ENCODE measurements around the gene URB2.

DNA sequence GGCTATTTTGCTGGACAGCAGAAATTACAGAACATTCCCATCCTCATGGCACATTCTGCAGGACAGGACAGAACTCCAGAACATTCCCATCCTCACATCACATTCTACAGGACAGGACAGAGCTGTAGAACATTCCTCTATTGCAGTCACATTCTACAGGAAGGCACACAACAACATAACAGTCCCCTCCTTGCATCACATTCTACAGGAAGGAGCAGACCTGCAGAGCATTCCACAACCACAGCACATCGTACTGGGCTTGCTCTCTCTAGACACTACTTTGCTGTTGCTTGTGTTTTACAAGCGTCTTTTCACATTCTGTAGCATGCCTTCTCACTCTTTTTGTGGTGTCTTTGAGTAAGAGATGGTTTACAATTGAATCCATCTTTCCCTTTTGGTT lies 40.7 kb upstream of the URB2 start:
- TF ChIP-seq, protein P1, sequence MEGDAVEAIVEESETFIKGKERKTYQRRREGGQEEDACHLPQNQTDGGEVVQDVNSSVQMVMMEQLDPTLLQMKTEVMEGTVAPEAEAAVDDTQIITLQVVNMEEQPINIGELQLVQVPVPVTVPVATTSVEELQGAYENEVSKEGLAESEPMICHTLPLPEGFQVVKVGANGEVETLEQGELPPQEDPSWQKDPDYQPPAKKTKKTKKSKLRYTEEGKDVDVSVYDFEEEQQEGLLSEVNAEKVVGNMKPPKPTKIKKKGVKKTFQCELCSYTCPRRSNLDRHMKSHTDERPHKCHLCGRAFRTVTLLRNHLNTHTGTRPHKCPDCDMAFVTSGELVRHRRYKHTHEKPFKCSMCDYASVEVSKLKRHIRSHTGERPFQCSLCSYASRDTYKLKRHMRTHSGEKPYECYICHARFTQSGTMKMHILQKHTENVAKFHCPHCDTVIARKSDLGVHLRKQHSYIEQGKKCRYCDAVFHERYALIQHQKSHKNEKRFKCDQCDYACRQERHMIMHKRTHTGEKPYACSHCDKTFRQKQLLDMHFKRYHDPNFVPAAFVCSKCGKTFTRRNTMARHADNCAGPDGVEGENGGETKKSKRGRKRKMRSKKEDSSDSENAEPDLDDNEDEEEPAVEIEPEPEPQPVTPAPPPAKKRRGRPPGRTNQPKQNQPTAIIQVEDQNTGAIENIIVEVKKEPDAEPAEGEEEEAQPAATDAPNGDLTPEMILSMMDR (IDR thresholded peaks at IDR 0.05) = no peak
- no peak for TF ChIP-seq POLR2A (IDR thresholded peaks at IDR 0.05)
- no peak for TF ChIP-seq EP300 (IDR thresholded peaks at IDR 0.05)

Measured in tibial nerve (tissue), 4 donors.